GM13977 (cell line): Measurements from ENCODE around the gene MCCC1.

Source experiments
- DNase-seq: peaks from one replicate; pipeline ENCODE4 v3.0.0; 2012; ENCODE audit warnings: low spot score
- in situ Hi-C: fragments of 300-500 bp; cut with MboI; formaldehyde crosslinking; loops from one replicate; pipeline ENCODE4 v1.12.0; 2022; ENCODE audit warnings: low sequenced_read_pairs, low pct_unique_long_range_greater_than_20kb, mixed read lengths, inconsistent platforms; ENCODE audit not compliant: unreplicated experiment
- TF ChIP-seq, protein P1 (sequence below): IDR thresholded peaks from 2 replicates; pipeline ENCODE4 v1.5.1; 2012; ENCODE audit warnings: mild to moderate bottlenecking, control low read depth; ENCODE audit not compliant: insufficient read depth; ENCODE audit errors: extremely low read depth, missing control alignments

MCCC1 gene

DNA sequence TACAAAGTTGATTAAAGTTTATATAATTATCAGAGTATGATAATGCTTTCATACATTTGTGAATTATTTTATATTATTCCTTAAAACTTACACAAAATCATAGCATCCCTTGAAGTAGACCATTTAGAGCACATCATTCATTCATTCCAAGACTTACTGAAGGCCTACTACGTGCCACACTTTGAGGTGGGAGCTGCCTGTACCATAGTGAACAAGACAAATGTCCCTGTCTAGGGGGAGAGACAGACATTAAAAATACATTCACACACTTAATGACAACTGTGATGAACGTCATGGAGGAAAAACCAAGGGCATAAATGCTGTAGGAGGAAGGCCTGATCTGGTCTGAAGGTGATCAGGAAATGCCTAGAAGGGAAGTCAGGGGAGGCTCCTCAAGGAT lies 12.1 kb downstream of the MCCC1 start:
- TF ChIP-seq, protein P1, sequence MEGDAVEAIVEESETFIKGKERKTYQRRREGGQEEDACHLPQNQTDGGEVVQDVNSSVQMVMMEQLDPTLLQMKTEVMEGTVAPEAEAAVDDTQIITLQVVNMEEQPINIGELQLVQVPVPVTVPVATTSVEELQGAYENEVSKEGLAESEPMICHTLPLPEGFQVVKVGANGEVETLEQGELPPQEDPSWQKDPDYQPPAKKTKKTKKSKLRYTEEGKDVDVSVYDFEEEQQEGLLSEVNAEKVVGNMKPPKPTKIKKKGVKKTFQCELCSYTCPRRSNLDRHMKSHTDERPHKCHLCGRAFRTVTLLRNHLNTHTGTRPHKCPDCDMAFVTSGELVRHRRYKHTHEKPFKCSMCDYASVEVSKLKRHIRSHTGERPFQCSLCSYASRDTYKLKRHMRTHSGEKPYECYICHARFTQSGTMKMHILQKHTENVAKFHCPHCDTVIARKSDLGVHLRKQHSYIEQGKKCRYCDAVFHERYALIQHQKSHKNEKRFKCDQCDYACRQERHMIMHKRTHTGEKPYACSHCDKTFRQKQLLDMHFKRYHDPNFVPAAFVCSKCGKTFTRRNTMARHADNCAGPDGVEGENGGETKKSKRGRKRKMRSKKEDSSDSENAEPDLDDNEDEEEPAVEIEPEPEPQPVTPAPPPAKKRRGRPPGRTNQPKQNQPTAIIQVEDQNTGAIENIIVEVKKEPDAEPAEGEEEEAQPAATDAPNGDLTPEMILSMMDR, result no peak
- in situ Hi-C loops, result no loop called here
- DNase-seq, result no peak

DNA sequence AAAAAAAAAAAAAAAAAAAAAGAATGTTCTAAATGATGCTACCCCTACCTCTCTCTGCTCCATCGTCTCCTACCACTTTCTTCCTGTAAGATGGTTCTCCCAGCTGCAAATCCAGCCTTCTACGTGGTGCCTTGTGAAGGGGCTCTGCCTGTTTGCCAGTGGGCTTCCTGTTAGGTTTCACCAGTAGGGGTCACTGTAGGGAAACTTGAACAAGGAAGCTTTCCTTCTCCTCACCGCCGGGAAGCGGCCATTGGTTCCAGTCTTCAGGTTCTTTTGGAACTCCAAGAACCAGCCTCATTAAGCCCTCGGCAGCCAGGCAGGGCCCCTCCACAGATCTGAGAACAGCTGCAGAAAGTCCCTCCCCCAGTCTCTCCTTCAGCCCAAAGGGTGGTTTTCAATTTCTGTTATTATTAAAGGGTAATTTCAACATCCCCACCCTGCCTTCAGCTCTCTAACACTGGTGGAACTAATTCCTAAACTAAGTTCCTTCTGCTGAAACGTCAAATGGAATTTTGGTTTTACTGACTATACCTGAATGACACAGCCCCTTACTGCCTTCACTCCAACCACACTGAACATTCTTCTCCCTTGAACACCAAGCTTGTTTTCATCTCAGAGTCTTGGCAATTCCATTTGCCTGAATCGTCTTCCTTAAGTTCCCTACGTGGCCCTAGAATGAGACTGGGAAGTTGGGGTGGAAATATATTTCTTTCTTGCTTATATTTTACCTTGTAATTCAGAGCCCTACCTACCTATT lies 13.5 kb downstream of the MCCC1 start:
- no peak for DNase-seq
- TF ChIP-seq, protein P1, result peak; percentile 48
- in situ Hi-C loops, result no loop called here

DNA sequence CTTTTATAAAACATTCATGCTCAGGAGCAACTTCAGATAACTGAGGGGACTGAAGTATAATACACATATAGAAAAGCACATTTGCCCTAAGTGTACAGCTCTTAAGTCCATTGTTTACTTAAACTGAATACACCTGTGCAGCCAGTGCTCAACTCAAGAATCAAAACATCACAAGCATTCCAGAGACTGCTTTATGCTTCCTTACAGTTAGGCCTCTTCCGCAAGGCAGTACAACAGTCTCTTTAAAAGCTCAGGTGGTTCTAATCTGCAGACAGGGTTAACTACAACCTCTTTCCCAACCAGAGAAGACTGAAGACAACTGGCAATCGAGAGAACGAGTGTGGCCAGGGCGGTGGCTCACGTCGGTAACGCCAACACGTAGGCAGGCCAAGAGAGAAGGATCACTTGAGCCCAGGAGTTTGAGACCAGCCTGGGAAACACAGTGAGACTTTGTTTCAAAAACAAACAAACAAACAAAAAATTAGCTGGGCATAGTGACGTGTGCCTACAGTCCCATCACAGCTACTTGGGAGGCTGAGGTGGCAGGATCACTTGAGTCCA lies 16.9 kb downstream of the MCCC1 start:
- no peak for DNase-seq
- in situ Hi-C loops, result no loop called here
- TF ChIP-seq, protein P1, result no peak

DNA sequence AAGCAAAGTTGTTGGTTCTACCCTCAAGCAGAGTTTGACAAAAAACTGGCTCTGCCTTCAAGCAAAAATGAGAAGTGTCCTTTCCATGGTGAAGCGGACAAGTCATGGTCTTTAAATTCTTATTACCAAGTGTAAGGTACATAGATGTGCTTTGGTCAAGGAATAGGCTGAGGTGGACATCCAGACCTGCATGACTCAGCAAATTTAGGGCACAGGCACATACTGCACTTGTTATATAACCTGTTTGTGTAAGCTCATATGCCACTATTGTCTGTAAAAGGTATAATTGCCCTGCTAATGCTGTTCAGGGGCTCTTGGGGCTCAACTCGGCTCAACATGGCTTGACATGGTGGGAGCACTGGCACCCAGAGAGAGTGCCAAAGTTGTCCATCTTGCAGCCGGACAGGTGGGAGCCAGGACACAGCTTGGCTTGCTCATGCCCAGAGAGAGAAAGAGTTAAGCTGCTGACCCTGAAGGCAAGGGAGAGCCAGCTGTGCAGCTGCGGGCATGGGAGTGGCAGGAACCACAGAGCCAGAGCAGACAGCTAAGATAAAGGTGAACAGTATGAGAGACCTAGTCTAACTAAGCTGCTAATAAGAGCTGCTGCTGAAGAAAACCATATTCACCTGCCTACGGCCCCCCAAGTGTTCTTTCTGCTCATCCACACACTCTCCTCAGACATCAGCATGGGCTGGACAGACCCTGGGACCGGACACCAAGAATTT lies 17.7 kb downstream of the MCCC1 start:
- in situ Hi-C loops, result no loop called here
- TF ChIP-seq, protein P1, result no peak
- DNase-seq, result no peak

DNA sequence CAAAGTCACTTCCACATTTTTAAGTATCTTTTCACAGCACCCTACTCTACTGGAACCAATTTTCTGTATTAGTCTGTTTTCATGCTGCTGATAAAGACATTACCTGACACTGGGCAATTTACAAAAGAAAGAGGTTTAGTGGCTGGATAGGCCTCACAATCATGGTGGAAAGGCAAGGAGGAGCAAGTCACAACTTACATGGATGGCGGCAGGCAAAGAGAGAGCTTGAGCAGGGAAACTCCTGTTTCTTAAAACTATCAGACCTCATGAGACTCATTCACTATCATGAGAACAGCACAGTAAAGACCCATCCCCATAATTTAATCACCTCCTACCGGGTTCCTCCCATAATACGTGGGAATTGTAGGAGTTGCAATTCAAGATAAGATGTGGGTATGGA lies 18.7 kb downstream of the MCCC1 start:
- in situ Hi-C loops, result no loop called here
- DNase-seq, result no peak
- TF ChIP-seq, protein P1, result no peak

DNA sequence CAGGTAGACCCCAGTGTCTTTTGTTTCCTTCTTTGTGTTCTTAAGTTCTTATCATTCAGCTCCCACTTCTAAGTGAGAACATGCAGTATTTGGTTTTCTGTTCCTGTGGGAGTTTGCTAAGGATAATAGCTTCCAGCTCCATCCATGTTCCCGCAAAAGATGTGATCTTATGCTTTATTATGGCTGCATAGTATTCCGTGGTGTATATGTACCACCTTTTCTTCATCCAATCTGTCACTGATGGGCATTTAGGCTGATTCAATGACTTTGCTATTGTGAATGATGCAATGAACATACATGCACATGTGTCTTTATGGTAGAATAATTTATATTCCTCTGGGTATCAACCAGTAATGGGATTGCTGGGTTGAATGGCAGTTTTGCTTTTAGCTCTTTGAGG lies 24.4 kb downstream of the MCCC1 start:
- DNase-seq, result no peak
- in situ Hi-C loops, result no loop called here
- TF ChIP-seq, protein P1, result no peak
